Hepatocyte (in vitro differentiated cells): ENCODE data around the gene RBM19.

ENCODE experiments used
- EZH2 ChIP-seq: fragments of 200-600 bp; sonication (generic); IDR thresholded peaks from 2 replicates; pipeline ENCODE4 v1.6.1; 2016; ENCODE audit warnings: antibody characterized with exemption, mild to moderate bottlenecking, borderline replicate concordance
- EZH2phosphoT487 ChIP-seq: fragments of 200-600 bp; sonication (generic); IDR thresholded peaks from one replicate; pipeline ENCODE4 v1.6.1; 2018; ENCODE audit warnings: antibody characterized with exemption, mild to moderate bottlenecking, low read depth, moderate library complexity; ENCODE audit not compliant: unreplicated experiment, severe bottlenecking
- TF ChIP-seq, protein P1 (sequence below): fragments of 200-600 bp; sonication (generic); IDR thresholded peaks from 2 replicates; pipeline ENCODE4 v1.5.1; 2016; ENCODE audit warnings: antibody characterized with exemption, mild to moderate bottlenecking; ENCODE audit not compliant: poor library complexity

- TF ChIP-seq, protein P1, sequence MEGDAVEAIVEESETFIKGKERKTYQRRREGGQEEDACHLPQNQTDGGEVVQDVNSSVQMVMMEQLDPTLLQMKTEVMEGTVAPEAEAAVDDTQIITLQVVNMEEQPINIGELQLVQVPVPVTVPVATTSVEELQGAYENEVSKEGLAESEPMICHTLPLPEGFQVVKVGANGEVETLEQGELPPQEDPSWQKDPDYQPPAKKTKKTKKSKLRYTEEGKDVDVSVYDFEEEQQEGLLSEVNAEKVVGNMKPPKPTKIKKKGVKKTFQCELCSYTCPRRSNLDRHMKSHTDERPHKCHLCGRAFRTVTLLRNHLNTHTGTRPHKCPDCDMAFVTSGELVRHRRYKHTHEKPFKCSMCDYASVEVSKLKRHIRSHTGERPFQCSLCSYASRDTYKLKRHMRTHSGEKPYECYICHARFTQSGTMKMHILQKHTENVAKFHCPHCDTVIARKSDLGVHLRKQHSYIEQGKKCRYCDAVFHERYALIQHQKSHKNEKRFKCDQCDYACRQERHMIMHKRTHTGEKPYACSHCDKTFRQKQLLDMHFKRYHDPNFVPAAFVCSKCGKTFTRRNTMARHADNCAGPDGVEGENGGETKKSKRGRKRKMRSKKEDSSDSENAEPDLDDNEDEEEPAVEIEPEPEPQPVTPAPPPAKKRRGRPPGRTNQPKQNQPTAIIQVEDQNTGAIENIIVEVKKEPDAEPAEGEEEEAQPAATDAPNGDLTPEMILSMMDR, result no peak
- TF ChIP-seq EZH2 (no peak), EZH2phosphoT487 (no peak)
Observed at GRCh38 chr12:113973109-113973904, 7.2 kb upstream of the RBM19 start.
